ENCODE data around the gene FLACC1. TPM values are rescaled to one million over a fixed set of nuclear protein-coding genes. Genes with fewer than 3 reads are reported as not detected.

FLACC1 gene
- total and polyA plus RNA-seq, 4 donors = 0.09 to 7.1 (median 1.1) TPM

GRCh38 chr2:201361078-201361733 is 4.1 kb upstream of the FLACC1 start:
- no peaks in the 10 kb centered on the region for H3K4me1 ChIP-seq (ENCODE audit: control insufficient read depth in 4 of 4, insufficient read depth in 4 of 4, low read length in 3 of 4)
- no peak overlapping the region for H3K4me3 ChIP-seq (ENCODE audit: low read depth in 1 of 3, low read length in 3 of 3)
- no peak for TF ChIP-seq MAX (IDR thresholded peaks at IDR 0.05)
- no peak for TF ChIP-seq TAF1 (conservative IDR thresholded peaks at IDR 0.05)
- TF ChIP-seq SP1 (IDR thresholded peaks at IDR 0.05) = no peak
- no peak for TF ChIP-seq RAD21 (IDR thresholded peaks at IDR 0.05)
- TF ChIP-seq EGR1 (IDR thresholded peaks at IDR 0.05; ENCODE audit: low read depth in 2 of 2) = no peak
- TF ChIP-seq ATF3 (IDR thresholded peaks at IDR 0.05) = no peak
- TF ChIP-seq GABPA (IDR thresholded peaks at IDR 0.05 in 1 of 2, conservative IDR thresholded peaks at IDR 0.05 in 1 of 2) = no peak
- no peak for TF ChIP-seq REST (IDR thresholded peaks at IDR 0.05)
- TF ChIP-seq NR2F2 (IDR thresholded peaks at IDR 0.05) = no peak
- no peak for TF ChIP-seq RXRA (IDR thresholded peaks at IDR 0.05)
- TF ChIP-seq JUND (IDR thresholded peaks at IDR 0.05) = no peak
- TF ChIP-seq FOXA2 (IDR thresholded peaks at IDR 0.05) = no peak
- H3K9me3 ChIP-seq (ENCODE audit: control insufficient read depth in 4 of 4, low read length in 3 of 4) = no peaks in the 10 kb centered on the region
- H3K9ac ChIP-seq (ENCODE audit: low read depth in 1 of 2, low read length in 2 of 2) = no peak overlapping the region
- no peaks in the 10 kb centered on the region for H3K27me3 ChIP-seq (ENCODE audit: control insufficient read depth in 4 of 4, insufficient read depth in 4 of 4, low read length in 3 of 4)
- WGBS = 92% methylated on average over 2 of the region's 2 CpGs
- DNase-seq (ENCODE audit: low spot score) = no peak
- H3K36me3 ChIP-seq (ENCODE audit: control insufficient read depth in 4 of 4, insufficient read depth in 3 of 4, low read depth in 1 of 4, low read length in 3 of 4) = no peaks in the 10 kb centered on the region
- no peak overlapping the region for H3K27ac ChIP-seq (ENCODE audit: low read depth in 1 of 2, low read length in 2 of 2)

GRCh38 chr2:201360256-201360655 is 3.1 kb upstream of the FLACC1 start:
- H3K9me3 ChIP-seq (ENCODE audit: control insufficient read depth in 4 of 4, low read length in 3 of 4) = no peaks in the 10 kb centered on the region
- 95% methylated on average over 4 of the region's 4 CpGs for WGBS
- H3K9ac ChIP-seq (ENCODE audit: low read depth in 1 of 2, low read length in 2 of 2) = no peak overlapping the region
- H3K27me3 ChIP-seq (ENCODE audit: control insufficient read depth in 4 of 4, insufficient read depth in 4 of 4, low read length in 3 of 4) = no peaks in the 10 kb centered on the region
- H3K36me3 ChIP-seq (ENCODE audit: control insufficient read depth in 4 of 4, insufficient read depth in 3 of 4, low read depth in 1 of 4, low read length in 3 of 4) = no peaks in the 10 kb centered on the region
- no peak overlapping the region for H3K4me3 ChIP-seq (ENCODE audit: low read depth in 1 of 3, low read length in 3 of 3)
- DNase-seq (ENCODE audit: low spot score) = no peak
- TF ChIP-seq REST (IDR thresholded peaks at IDR 0.05) (no peak), MAX (IDR thresholded peaks at IDR 0.05) (no peak), ATF3 (IDR thresholded peaks at IDR 0.05) (no peak), HNF4G (IDR thresholded peaks at IDR 0.05) (no peak), ZBTB33 (IDR thresholded peaks at IDR 0.05) (no peak), RAD21 (IDR thresholded peaks at IDR 0.05) (no peak), FOXA2 (IDR thresholded peaks at IDR 0.05) (no peak), HNF4A (conservative IDR thresholded peaks at IDR 0.05) (no peak), CTCF (IDR thresholded peaks at IDR 0.05; ENCODE audit: low read depth, low read length, missing input control) (no peak), NR2F2 (IDR thresholded peaks at IDR 0.05) (no peak), GABPA (IDR thresholded peaks at IDR 0.05 in 1 of 2, conservative IDR thresholded peaks at IDR 0.05 in 1 of 2) (no peak), JUND (IDR thresholded peaks at IDR 0.05) (no peak), YY1 (IDR thresholded peaks at IDR 0.05) (no peak), SP1 (IDR thresholded peaks at IDR 0.05) (no peak), RXRA (IDR thresholded peaks at IDR 0.05) (no peak), TAF1 (conservative IDR thresholded peaks at IDR 0.05) (no peak)
- no peak overlapping the region for H3K27ac ChIP-seq (ENCODE audit: low read depth in 1 of 2, low read length in 2 of 2)
- no peaks in the 10 kb centered on the region for H3K4me1 ChIP-seq (ENCODE audit: control insufficient read depth in 4 of 4, insufficient read depth in 4 of 4, low read length in 3 of 4)
